ENCODE data around the gene TNFAIP2.

TNFAIP2 gene

GRCh38 chr14:103094406-103095209 is 28.7 kb upstream of the TNFAIP2 start, which contains the start of gene EXOC3L4:
Gene EXOC3L4, plus strand, starts transcription at chr14:103094725. Its CDS starts 5,495 bp downstream, at chr14:103100220.
- DNase-seq (ENCODE audit: low read depth in 1 of 2, low spot score in 1 of 2) = no peak

- DNase-seq (ENCODE audit: low read depth in 1 of 2, low spot score in 1 of 2) = no peak
Measured at GRCh38 chr14:103095210-103095778, 28.0 kb upstream of the TNFAIP2 start.

- DNase-seq (ENCODE audit: low read depth in 1 of 2, low spot score in 1 of 2) = no peak
Measured at GRCh38 chr14:103096387-103096786, 26.9 kb upstream of the TNFAIP2 start.

- DNase-seq (ENCODE audit: low read depth in 1 of 2, low spot score in 1 of 2) = no peak
Measured at GRCh38 chr14:103097244-103097993, 25.8 kb upstream of the TNFAIP2 start.

- DNase-seq (ENCODE audit: low read depth in 1 of 2, low spot score in 1 of 2) = no peak
Measured at GRCh38 chr14:103097994-103098957, 25.0 kb upstream of the TNFAIP2 start.

GRCh38 chr14:103099081-103099732 is 24.1 kb upstream of the TNFAIP2 start:
- no peak for DNase-seq (ENCODE audit: low read depth in 1 of 2, low spot score in 1 of 2)

- DNase-seq (ENCODE audit: low read depth in 1 of 2, low spot score in 1 of 2) = no peak
Measured at GRCh38 chr14:103099733-103100280, 23.5 kb upstream of the TNFAIP2 start.

GRCh38 chr14:103100281-103101121 is 22.8 kb upstream of the TNFAIP2 start:
- no peak for DNase-seq (ENCODE audit: low read depth in 1 of 2, low spot score in 1 of 2)

- no peak for DNase-seq (ENCODE audit: low read depth in 1 of 2, low spot score in 1 of 2)
Measured at GRCh38 chr14:103101257-103101962, 21.9 kb upstream of the TNFAIP2 start.

GRCh38 chr14:103101963-103102688 is 21.1 kb upstream of the TNFAIP2 start:
- DNase-seq (ENCODE audit: low read depth in 1 of 2, low spot score in 1 of 2) = no peak

- no peak for DNase-seq (ENCODE audit: low read depth in 1 of 2, low spot score in 1 of 2)
Measured at GRCh38 chr14:103102689-103103260, 20.5 kb upstream of the TNFAIP2 start.

- no peak for DNase-seq (ENCODE audit: low read depth in 1 of 2, low spot score in 1 of 2)
Measured at GRCh38 chr14:103103461-103104388, 19.5 kb upstream of the TNFAIP2 start.

GRCh38 chr14:103104389-103104653 is 18.9 kb upstream of the TNFAIP2 start:
- DNase-seq (ENCODE audit: low read depth in 1 of 2, low spot score in 1 of 2) = no peak

GRCh38 chr14:103104654-103105452 is 18.4 kb upstream of the TNFAIP2 start:
- peak; percentile 44 to 56 for DNase-seq (ENCODE audit: low read depth in 1 of 2, low spot score in 1 of 2)

GRCh38 chr14:103105580-103106150 is 17.6 kb upstream of the TNFAIP2 start:
- DNase-seq (ENCODE audit: low read depth in 1 of 2, low spot score in 1 of 2) = no peak

All from activated CD4-positive, alpha-beta T cell treated with anti-CD3 and anti-CD28 coated beads, Interleukin-2, amount 50 U/mL, for 24 hours (primary cell).